Epidermal melanocyte (primary cell): ENCODE measurements around the gene ARHGAP42.
"Not testable (repeated sequence)": the region's sequence is repeated elsewhere in the genome, so short reads cannot be mapped to it uniquely, and the experiment has no call there.

Source experiments
- DNase-seq: peaks from one replicate; pipeline ENCODE4 v3.0.0; 2011; ENCODE audit warnings: low spot score; ENCODE audit not compliant: insufficient read length

Gene ARHGAP42

GRCh38 chr11:100726680-100727079, 39.6 kb downstream of the ARHGAP42 start:
- DNase-seq = no peak

GRCh38 chr11:100727410-100727809, 40.3 kb downstream of the ARHGAP42 start:
- DNase-seq = no peak

GRCh38 chr11:100730266-100730665, 43.2 kb downstream of the ARHGAP42 start:
- DNase-seq = peak; percentile 67

GRCh38 chr11:100731471-100731870, 44.4 kb downstream of the ARHGAP42 start:
- no peak for DNase-seq

GRCh38 chr11:100732949-100733348, 45.9 kb downstream of the ARHGAP42 start:
- DNase-seq = no peak

- no peak for DNase-seq
These were observed 47.8 kb downstream of the ARHGAP42 start for GRCh38 chr11:100734743-100735527.

GRCh38 chr11:100735949-100736675, 49.0 kb downstream of the ARHGAP42 start:
- DNase-seq = no peak

GRCh38 chr11:100738701-100739270, 51.7 kb downstream of the ARHGAP42 start:
- no peak for DNase-seq

GRCh38 chr11:100739666-100740065, 52.6 kb downstream of the ARHGAP42 start:
- DNase-seq = peak; percentile 73

GRCh38 chr11:100740440-100740839, 53.4 kb downstream of the ARHGAP42 start:
- DNase-seq = no peak

- DNase-seq = no peak
These were observed 55.0 kb downstream of the ARHGAP42 start for GRCh38 chr11:100741866-100742625.

GRCh38 chr11:100746448-100746847, 59.4 kb downstream of the ARHGAP42 start:
- no peak for DNase-seq

- DNase-seq = no peak
These were observed 61.1 kb downstream of the ARHGAP42 start for GRCh38 chr11:100748153-100748552.

GRCh38 chr11:100749887-100750565, 62.9 kb downstream of the ARHGAP42 start:
- not testable (repeated sequence) for DNase-seq

- not testable (repeated sequence) for DNase-seq
These were observed 63.4 kb downstream of the ARHGAP42 start for GRCh38 chr11:100750566-100750891.

- DNase-seq = no peak
These were observed 65.5 kb downstream of the ARHGAP42 start for GRCh38 chr11:100752371-100753171.

- DNase-seq = no peak
These were observed 66.1 kb downstream of the ARHGAP42 start for GRCh38 chr11:100753172-100753543.

- no peak for DNase-seq
These were observed 66.5 kb downstream of the ARHGAP42 start for GRCh38 chr11:100753571-100753970.

- DNase-seq = no peak
These were observed 69.5 kb downstream of the ARHGAP42 start for GRCh38 chr11:100756559-100756958.

GRCh38 chr11:100757646-100758045, 70.6 kb downstream of the ARHGAP42 start:
- peak; percentile 36 for DNase-seq
